H1 (cell line): ENCODE data around the gene PARS2. TPM values are rescaled to one million over a fixed set of nuclear protein-coding genes. Genes with fewer than 3 reads are reported as not detected.

ENCODE experiments used
- CTCF ChIA-PET: fragments of 300-600 bp; sonication (Branson Sonifier 250); formaldehyde crosslinking; loops from one replicate; lab custom pipeline; 2021; ENCODE audit not compliant: partially characterized antibody; lab: Charles Lee
- POLR2A ChIA-PET: fragments of 300-600 bp; sonication (Branson Sonifier 250); formaldehyde crosslinking; loops from one replicate; lab custom pipeline; 2021; ENCODE audit warnings: inconsistent platforms; ENCODE audit not compliant: partially characterized antibody; lab: Charles Lee
- DNase-seq, 2 experiments: peaks; one replicate each; pipeline versions ENCODE4 v3.0.0 to v3.0.0-alpha.2; 2010 to 2022; ENCODE audit warnings: low spot score in 2 of 2, low read depth in 1 of 2, mixed read lengths in 1 of 2
- FAIRE-seq: peaks from 2 replicates; lab custom pipeline; 2011; peaks lifted over from hg19 to GRCh38; lab: Jason Lieb, UNC
- H2AFZ ChIP-seq: 2 replicates; pipeline ENCODE4 v1.8.1; 2012; ENCODE audit warnings: low read length, inconsistent platforms
- H2AK5ac ChIP-seq: 2 replicates; pipeline ENCODE4 v1.6.1; 2013; ENCODE audit warnings: low read depth, low read length
- H2BK120ac ChIP-seq: replicated peaks from 2 replicates; pipeline ENCODE3; 2013; ENCODE audit warnings: low read depth, low read length, inconsistent platforms
- H2BK12ac ChIP-seq: 2 replicates; pipeline ENCODE4 v1.6.1; 2013; ENCODE audit warnings: low read depth, low read length
- H2BK15ac ChIP-seq: 2 replicates; pipeline ENCODE4 v1.6.1; 2013; ENCODE audit warnings: low read length
- H2BK20ac ChIP-seq: 2 replicates; pipeline ENCODE4 v1.6.1; 2013; ENCODE audit warnings: low read length
- H2BK5ac ChIP-seq: 2 replicates; pipeline ENCODE4 v1.6.1; 2013; ENCODE audit warnings: low read depth, low read length
- H3K14ac ChIP-seq: 2 replicates; pipeline ENCODE4 v1.6.1; 2013; ENCODE audit warnings: inconsistent platforms; ENCODE audit not compliant: insufficient read length
- H3K18ac ChIP-seq: 2 replicates; pipeline ENCODE4 v1.6.1; 2013; ENCODE audit warnings: low read length; ENCODE audit errors: extremely low read depth
- H3K23ac ChIP-seq: 2 replicates; pipeline ENCODE4 v1.6.1; 2013; ENCODE audit warnings: inconsistent platforms; ENCODE audit not compliant: insufficient read length
- H3K23me2 ChIP-seq: 2 replicates; pipeline ENCODE4 v1.6.1; 2013; ENCODE audit warnings: low read depth, low read length
- H3K27ac ChIP-seq: 2 replicates; pipeline ENCODE4 v1.6.1; 2011; ENCODE audit warnings: low read depth, low read length, inconsistent platforms
- H3K27me3 ChIP-seq, 4 experiments: replicated peaks in 1 of 4; 1 replicate in 1 of 4; 2 replicates in 3 of 4; pipeline versions ENCODE4 v1.6.1 to v1.8.1; 2011 to 2013; ENCODE audit warnings: low read length in 3 of 4, mild to moderate bottlenecking in 3 of 4, inconsistent platforms in 2 of 4, mixed read lengths in 2 of 4, moderate library complexity in 1 of 4; ENCODE audit not compliant: control insufficient read depth in 3 of 4, insufficient read depth in 3 of 4; ENCODE audit errors: extremely low read depth in 1 of 4
- H3K36me3 ChIP-seq, 4 experiments: 2 replicates each; pipeline versions ENCODE4 v1.6.1 to v1.8.1; 2011 to 2013; ENCODE audit warnings: mild to moderate bottlenecking in 4 of 4, low read length in 3 of 4, moderate library complexity in 2 of 4, control low read depth in 1 of 4, inconsistent platforms in 1 of 4; ENCODE audit not compliant: insufficient read depth in 4 of 4, control insufficient read depth in 2 of 4
- H3K4ac ChIP-seq: replicated peaks from 2 replicates; pipeline ENCODE3; 2013; ENCODE audit warnings: low read length, low read depth, mixed read lengths, inconsistent platforms; ENCODE audit not compliant: insufficient read length
- H3K4me1 ChIP-seq, 4 experiments: replicated peaks in 1 of 4; 1 replicate in 1 of 4; 2 replicates in 3 of 4; pipeline versions ENCODE4 v1.6.1 to v1.8.1; 2011 to 2013; ENCODE audit warnings: low read length in 3 of 4, inconsistent platforms in 2 of 4, mixed read lengths in 1 of 4; ENCODE audit not compliant: insufficient read depth in 4 of 4, control insufficient read depth in 3 of 4
- H3K4me2 ChIP-seq, 2 experiments: 2 replicates each; pipeline versions ENCODE4 v1.6.1 to v1.8.1; 2011 to 2013; ENCODE audit warnings: low read depth in 2 of 2, low read length in 2 of 2, control low read depth in 1 of 2, inconsistent platforms in 1 of 2, mild to moderate bottlenecking in 1 of 2; ENCODE audit not compliant: insufficient read depth in 1 of 2
- H3K4me3 ChIP-seq, 4 experiments: fragments of 200-600, 300-600 bp in 1 of 4; sonication (generic), shearing (Covaris generic), sonication (Bioruptor Twin) in 1 of 4; 2 replicates each; pipeline versions ENCODE4 v1.5.1 to v1.8.1; 2011 to 2016; ENCODE audit warnings: low read length in 4 of 4, low read depth in 3 of 4, control low read depth in 2 of 4, inconsistent platforms in 2 of 4, mild to moderate bottlenecking in 2 of 4, mixed read lengths in 1 of 4, moderate library complexity in 1 of 4; ENCODE audit not compliant: insufficient read depth in 2 of 4; ENCODE audit errors: extremely low read depth in 1 of 4
- H3K56ac ChIP-seq: replicated peaks from 2 replicates; pipeline ENCODE3; 2013; ENCODE audit warnings: low read depth, mild to moderate bottlenecking, mixed read lengths, low read length, inconsistent platforms; ENCODE audit not compliant: insufficient read length
- H3K79me1 ChIP-seq: 2 replicates; pipeline ENCODE4 v1.6.1; 2013; ENCODE audit warnings: low read depth, low read length, control low read depth
- H3K79me2 ChIP-seq, 2 experiments: 2 replicates each; pipeline versions ENCODE4 v1.6.1 to v1.8.1; 2012 to 2013; ENCODE audit warnings: low read length in 2 of 2, mild to moderate bottlenecking in 2 of 2, inconsistent platforms in 1 of 2; ENCODE audit not compliant: insufficient read depth in 2 of 2, control insufficient read depth in 1 of 2
- H3K9ac ChIP-seq, 4 experiments: replicated peaks in 1 of 4; 1 replicate in 1 of 4; 2 replicates in 3 of 4; pipeline versions ENCODE4 v1.6.1 to v1.8.1; 2011 to 2013; ENCODE audit warnings: low read depth in 3 of 4, low read length in 3 of 4, control low read depth in 2 of 4, mild to moderate bottlenecking in 2 of 4, moderate library complexity in 2 of 4, inconsistent platforms in 1 of 4; ENCODE audit errors: extremely low read depth in 1 of 4
- H3K9me3 ChIP-seq, 2 experiments: 2 replicates each; pipeline versions ENCODE4 v1.6.1 to v1.8.1; 2012 to 2013; ENCODE audit warnings: mild to moderate bottlenecking in 2 of 2, moderate library complexity in 2 of 2, control low read depth in 1 of 2, inconsistent platforms in 1 of 2, low read depth in 1 of 2, low read length in 1 of 2, mixed read lengths in 1 of 2; ENCODE audit not compliant: insufficient read depth in 2 of 2
- H4K20me1 ChIP-seq, 2 experiments: replicated peaks in 1 of 2; 2 replicates each; pipeline versions ENCODE3 to v1.8.1; 2011 to 2013; ENCODE audit warnings: inconsistent platforms in 2 of 2, low read length in 2 of 2, mild to moderate bottlenecking in 1 of 2; ENCODE audit not compliant: insufficient read depth in 2 of 2, control insufficient read depth in 1 of 2
- H4K5ac ChIP-seq: 2 replicates; pipeline ENCODE4 v1.6.1; 2013; ENCODE audit warnings: low read length, low read depth, mixed read lengths, inconsistent platforms; ENCODE audit not compliant: insufficient read length
- H4K8ac ChIP-seq: 2 replicates; pipeline ENCODE4 v1.8.0; 2013; ENCODE audit warnings: mild to moderate bottlenecking, moderate library complexity, low read length, inconsistent platforms; ENCODE audit not compliant: insufficient read depth; ENCODE audit errors: extremely low read depth
- H4K91ac ChIP-seq: replicated peaks from 2 replicates; pipeline ENCODE3; 2013; ENCODE audit warnings: low read length, mixed read lengths, inconsistent platforms; ENCODE audit not compliant: insufficient read length
- BACH1 ChIP-seq: IDR thresholded peaks from 2 replicates; pipeline ENCODE4 v1.6.1; 2012; ENCODE audit warnings: low read length, improper control_type of control experiment
- RFX5 ChIP-seq: IDR thresholded peaks from 2 replicates; pipeline ENCODE4 v1.6.1; 2011; ENCODE audit warnings: low read depth, low read length, improper control_type of control experiment, borderline replicate concordance
- RXRA ChIP-seq: IDR thresholded peaks from 2 replicates; pipeline ENCODE4 v1.6.1; 2011; ENCODE audit warnings: low read depth, mild to moderate bottlenecking, low read length, moderate library complexity; ENCODE audit not compliant: insufficient read depth
- WGBS, 2 experiments: shearing (Covaris generic) in 1 of 2; methylation state at CpG; one replicate each; pipeline versions ENCODE4 v1.1.6 to v1.1.7; 2013 to 2015; ENCODE audit warnings: low lambda C conversion rate in 2 of 2, mixed read lengths in 2 of 2, inconsistent platforms in 1 of 2, low coverage in 1 of 2, missing lambda C conversion rate in 1 of 2; ENCODE audit not compliant: insufficient replicate concordance in 2 of 2, insufficient coverage in 1 of 2, insufficient read length in 1 of 2; ENCODE audit errors: extremely low coverage in 1 of 2, missing lambda C conversion rate in 1 of 2; 5-methylcytosine and 5-hydroxymethylcytosine counted together
- polyA plus RNA-seq, 7 experiments: library from polyadenylated mRNA; depleted of rRNA in 3 of 7; stranded (reverse) in 5 of 7; unstranded in 2 of 7; fragments of >200 nt in 5 of 7; fragments of 200-250 nt in 2 of 7; gene quantifications; 1 replicate in 5 of 7; 2 replicates in 1 of 7; 4 replicates in 1 of 7; pipeline versions ENCODE4 v1.2.1 to v1.2.3, GENCODE V29; 2011 to 2013; ENCODE audit warnings: missing spikeins in 2 of 7, mixed read lengths in 2 of 7
- total RNA-seq: library from RNA; stranded (reverse); fragmentation: NEBNext Ultra II Directional; extraction: Animal tissue kit (Norgen Biotek cat#: 25700); gene quantifications from 2 replicates; pipeline ENCODE4 v1.2.1, GENCODE V29; 2021

PARS2 gene
- total and polyA plus RNA-seq, 2 of the 8 experiments (the other 6 are each of a cell fraction or from before 2014, with no cell fraction given) = 8.9 to 10.0 TPM

- Histone ChIP-seq H2BK120ac (no peak overlapping the region), H3K27ac (no peak overlapping the region), H3K56ac (no peak overlapping the region), H3K36me3 (no peaks in the 10 kb centered on the region), H3K4ac (no peak overlapping the region), H3K27me3 (no peaks in the 10 kb centered on the region; a peak in 2 of 7 replicates), H3K18ac (no peak overlapping the region), H3K23ac (no peak overlapping the region), H3K79me2 (no peaks in the 10 kb centered on the region), H2BK15ac (0 out of 2 replicates have a peak overlapping the region, but pooled peaks have one; percentile 20), H4K91ac (peak overlapping the region; percentile 29), H4K8ac (no peak overlapping the region), H4K20me1 (no peaks in the 10 kb centered on the region), H3K9ac (no peak overlapping the region), H3K14ac (no peak overlapping the region), H3K79me1 (no peaks in the 10 kb centered on the region), H3K4me1 (peaks cover 4 to 29% (median 18%) of the 10 kb centered on the region in 4 experiments), H3K9me3 (no peaks in the 10 kb centered on the region), H3K23me2 (no peaks in the 10 kb centered on the region; the same call in 1 of the 2 replicates), H2BK20ac (peak overlapping the region; percentile 76), H4K5ac (no peak overlapping the region), H2AK5ac (0 out of 2 replicates have a peak overlapping the region, but pooled peaks have one; percentile 68), H3K4me2 (peak overlapping the region; percentile 52 to 57), H2AFZ (no peak overlapping the region), H2BK5ac (no peak overlapping the region; the same call in 1 of the 2 replicates), H3K4me3 (peak overlapping the region in 1 of 4 experiments; percentile 25; a peak in 1 of 8 replicates), H2BK12ac (peak overlapping the region; percentile 82; the same call in 1 of the 2 replicates)
- ChIA-PET POLR2A (interaction anchor here (0.9 to 1.4 kb wide), 2 partner anchors 12 to 49 kb away, joined by 3 to 4 read pairs; partner anchors contain the start of genes PARS2 and TTC22), CTCF (interaction anchor here (0.7 to 3.5 kb wide), 12 partner anchors 11 to 209 kb away, joined by 3 to 22 read pairs (median 4); partner anchors contain the start of gene TTC22)
- WGBS, 2 experiments = 82% methylated on average over 13 of the region's 13 CpGs; no CpG with 5 or more reads in 1 of the 2 experiments
- TF ChIP-seq RXRA (no peak), BACH1 (no peak), RFX5 (no peak)
- FAIRE-seq = no peak
- DNase-seq = peak in 1 of 2 experiments; percentile 44
These were observed 48.6 kb upstream of the PARS2 start for GRCh38 chr1:54812801-54813484.
